Measurements from ENCODE around the gene DNAJA2. TPM values are rescaled to one million over a fixed set of nuclear protein-coding genes. Genes with fewer than 3 reads are reported as not detected.
A peak's percentile ranks its signal among the peaks of the same experiment; 100 is the strongest.

The DNAJA2 gene
- total and polyA plus RNA-seq, 8 donors = 7.5 to 80.6 (median 40.9) TPM

DNA sequence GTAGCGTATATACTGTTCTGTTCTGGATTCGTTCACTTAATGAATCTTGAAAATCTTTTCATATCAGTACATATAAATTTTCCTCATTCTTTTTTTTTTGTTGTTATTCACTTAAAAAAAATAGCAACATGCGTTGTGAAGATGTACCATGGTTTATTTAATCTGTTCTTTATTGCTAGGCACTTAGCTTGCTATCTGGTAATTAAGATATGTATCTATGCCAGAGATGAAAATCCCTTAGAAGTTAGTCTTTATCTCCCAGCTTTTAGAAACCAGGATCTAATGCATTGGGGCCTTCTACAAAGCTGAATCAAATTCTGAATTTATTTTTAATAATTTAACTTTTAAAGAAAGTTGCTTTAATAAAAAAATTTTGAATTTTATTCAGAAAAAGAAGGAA lies 13.0 kb upstream of the DNAJA2 start:
- Histone ChIP-seq H3K4me1 (no peaks in the 10 kb centered on the region), H3K9me3 (no peaks in the 10 kb centered on the region), H3K27me3 (no peaks in the 10 kb centered on the region), H3K36me3 (no peaks in the 10 kb centered on the region), H3K4me3 (no peak overlapping the region), H3K27ac (no peak overlapping the region)
- TF ChIP-seq POLR2A (IDR thresholded peaks at IDR 0.05) = no peak
- TF ChIP-seq EP300 (IDR thresholded peaks at IDR 0.05) = no peak
- intact Hi-C loops (cut with DNase I; ENCODE audit: low total_unique reads) = no loop called here
- no peak for DNase-seq
- WGBS, 5 donors = 68 to 86% (median 74%) methylated on average over 3 of the region's 3 CpGs

DNA sequence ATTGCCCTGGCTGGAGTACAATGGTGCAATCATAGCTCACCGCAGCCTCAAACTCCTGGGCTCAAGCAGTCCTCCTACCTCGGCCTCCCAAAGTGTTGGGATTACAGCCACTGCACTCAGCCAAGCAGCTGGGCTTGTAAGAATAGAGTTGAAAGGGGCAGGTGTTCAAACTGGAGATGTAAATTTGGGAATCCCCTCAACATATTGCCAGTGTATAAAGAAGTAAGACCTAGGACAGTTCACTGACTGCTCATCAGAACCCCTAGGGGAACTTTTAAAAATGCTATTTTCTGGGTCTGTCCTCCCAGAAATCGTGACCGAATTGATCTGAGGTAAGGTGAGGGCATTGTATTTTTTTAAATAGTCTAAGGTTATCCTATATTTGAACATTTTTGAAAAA lies 8.9 kb upstream of the DNAJA2 start:
- no peaks in the 10 kb centered on the region for H3K9me3 ChIP-seq
- no peak overlapping the region for H3K4me3 ChIP-seq
- no peak for TF ChIP-seq EP300 (IDR thresholded peaks at IDR 0.05)
- no peak for TF ChIP-seq POLR2A (IDR thresholded peaks at IDR 0.05)
- TF ChIP-seq POLR2AphosphoS5 (IDR thresholded peaks at IDR 0.05) = no peak
- TF ChIP-seq, protein P1, sequence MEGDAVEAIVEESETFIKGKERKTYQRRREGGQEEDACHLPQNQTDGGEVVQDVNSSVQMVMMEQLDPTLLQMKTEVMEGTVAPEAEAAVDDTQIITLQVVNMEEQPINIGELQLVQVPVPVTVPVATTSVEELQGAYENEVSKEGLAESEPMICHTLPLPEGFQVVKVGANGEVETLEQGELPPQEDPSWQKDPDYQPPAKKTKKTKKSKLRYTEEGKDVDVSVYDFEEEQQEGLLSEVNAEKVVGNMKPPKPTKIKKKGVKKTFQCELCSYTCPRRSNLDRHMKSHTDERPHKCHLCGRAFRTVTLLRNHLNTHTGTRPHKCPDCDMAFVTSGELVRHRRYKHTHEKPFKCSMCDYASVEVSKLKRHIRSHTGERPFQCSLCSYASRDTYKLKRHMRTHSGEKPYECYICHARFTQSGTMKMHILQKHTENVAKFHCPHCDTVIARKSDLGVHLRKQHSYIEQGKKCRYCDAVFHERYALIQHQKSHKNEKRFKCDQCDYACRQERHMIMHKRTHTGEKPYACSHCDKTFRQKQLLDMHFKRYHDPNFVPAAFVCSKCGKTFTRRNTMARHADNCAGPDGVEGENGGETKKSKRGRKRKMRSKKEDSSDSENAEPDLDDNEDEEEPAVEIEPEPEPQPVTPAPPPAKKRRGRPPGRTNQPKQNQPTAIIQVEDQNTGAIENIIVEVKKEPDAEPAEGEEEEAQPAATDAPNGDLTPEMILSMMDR (IDR thresholded peaks at IDR 0.05) = no peak
- no peak overlapping the region for H3K27ac ChIP-seq
- no peaks in the 10 kb centered on the region for H3K27me3 ChIP-seq
- no peak for DNase-seq
- H3K4me1 ChIP-seq = no peaks in the 10 kb centered on the region
- 85 to 88% (median 85%) methylated on average over 4 of the region's 4 CpGs for WGBS, 5 donors
- intact Hi-C loops (cut with DNase I; ENCODE audit: low total_unique reads) = no loop called here
- no peaks in the 10 kb centered on the region for H3K36me3 ChIP-seq

DNA sequence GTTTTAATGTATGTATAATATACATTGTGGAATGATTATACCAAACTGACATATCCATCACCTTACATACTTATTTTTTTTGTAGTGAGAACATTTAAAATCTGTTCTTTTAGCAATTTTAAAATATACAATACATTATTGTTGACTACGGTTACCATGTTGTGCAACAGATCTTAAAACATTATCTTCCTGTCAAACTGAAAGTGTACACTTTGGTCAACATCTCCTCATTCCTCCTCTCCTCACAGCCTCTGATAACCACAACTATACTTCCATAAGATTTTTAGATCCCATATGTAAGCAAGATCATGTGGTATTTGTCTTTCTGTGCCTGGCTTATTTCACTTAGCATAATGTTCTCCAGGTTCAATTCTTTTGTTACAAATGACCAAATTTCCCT lies 7.5 kb upstream of the DNAJA2 start:
- no peak for TF ChIP-seq EP300 (IDR thresholded peaks at IDR 0.05)
- TF ChIP-seq, protein P1 (IDR thresholded peaks at IDR 0.05) = no peak
- no peak for TF ChIP-seq POLR2AphosphoS5 (IDR thresholded peaks at IDR 0.05)
- TF ChIP-seq POLR2A (IDR thresholded peaks at IDR 0.05) = no peak
- intact Hi-C loops (cut with DNase I; ENCODE audit: low total_unique reads) = no loop called here
- DNase-seq = no peak
- Histone ChIP-seq H3K27me3 (no peaks in the 10 kb centered on the region), H3K36me3 (no peaks in the 10 kb centered on the region), H3K9me3 (no peaks in the 10 kb centered on the region), H3K4me1 (peaks cover 0 to 13% (median 8%) of the 10 kb centered on the region in 4 donors), H3K27ac (no peak overlapping the region), H3K4me3 (no peak overlapping the region)
- 77 to 88% (median 80%) methylated on average over 1 of the region's 1 CpG for WGBS, 5 donors

DNA sequence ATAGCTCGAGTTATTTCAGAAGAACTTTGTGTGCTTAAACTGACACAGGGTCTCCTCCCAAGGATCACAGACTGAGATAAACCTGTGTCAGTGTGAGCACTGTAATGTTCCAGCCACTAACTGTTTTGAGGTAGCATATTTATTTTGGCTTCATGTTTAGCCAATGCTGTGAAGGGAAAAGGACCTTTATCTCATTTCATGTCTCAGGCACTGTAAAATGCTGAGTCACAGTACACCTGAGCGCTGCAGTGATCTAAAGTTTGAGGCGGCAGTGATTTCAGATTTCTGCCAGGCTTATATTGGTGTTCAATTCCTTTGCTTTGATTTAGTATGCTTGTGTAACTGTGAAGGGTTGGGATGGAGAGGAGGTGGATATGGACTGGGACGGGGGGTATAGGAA lies 3.1 kb upstream of the DNAJA2 start:
- Histone ChIP-seq H3K36me3 (peaks cover 0 to under 1% (median 0%) of the 10 kb centered on the region in 4 donors), H3K9me3 (no peaks in the 10 kb centered on the region), H3K4me3 (no peak overlapping the region), H3K27ac (peak overlapping the region in 2 of 5 donors; percentile 17 to 31), H3K4me1 (peaks cover 16 to 37% (median 30%) of the 10 kb centered on the region in 4 donors), H3K27me3 (no peaks in the 10 kb centered on the region)
- WGBS, 5 donors = 28 to 62% (median 55%) methylated on average over 4 of the region's 4 CpGs
- TF ChIP-seq, protein P1 (IDR thresholded peaks at IDR 0.05) = no peak
- peak in 2 of 3 donors; percentile 6 to 53 for TF ChIP-seq POLR2AphosphoS5 (IDR thresholded peaks at IDR 0.05)
- DNase-seq = peak; percentile 30 to 38
- intact Hi-C loops (cut with DNase I; ENCODE audit: low total_unique reads) = no loop called here

DNA sequence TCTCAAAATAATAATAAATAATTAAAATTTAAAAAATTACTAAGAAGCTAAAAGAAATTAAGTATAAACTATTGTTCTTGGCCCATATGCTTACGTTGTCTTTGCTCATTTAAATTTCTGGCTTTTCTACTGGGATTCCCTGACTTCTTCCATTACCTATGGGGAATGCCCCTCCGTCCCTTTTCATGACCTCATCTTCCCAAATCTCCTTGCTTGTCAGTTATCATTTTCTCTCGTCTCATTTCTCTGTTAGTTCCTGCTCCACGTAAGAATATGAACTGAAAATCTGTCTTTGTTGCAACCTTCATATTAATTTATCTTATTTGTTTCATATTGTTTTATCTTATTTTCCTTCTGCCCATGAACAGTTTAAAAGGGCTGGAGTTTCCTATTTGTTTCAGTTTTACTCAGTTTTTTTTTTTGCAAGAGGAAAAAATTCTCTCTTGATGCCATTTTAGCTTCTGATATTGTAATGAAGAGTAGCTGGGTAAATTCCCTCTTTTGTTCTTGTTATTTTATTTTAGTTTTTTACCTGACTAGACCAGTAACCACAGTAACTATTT lies 2.5 kb upstream of the DNAJA2 start:
- no peak for DNase-seq
- H3K4me3 ChIP-seq = no peak overlapping the region
- intact Hi-C loops (cut with DNase I; ENCODE audit: low total_unique reads) = no loop called here
- peaks cover 0 to 6% (median 4%) of the 10 kb centered on the region in 4 donors for H3K36me3 ChIP-seq
- TF ChIP-seq EP300 (IDR thresholded peaks at IDR 0.05) = no peak
- TF ChIP-seq POLR2A (IDR thresholded peaks at IDR 0.05) = no peak
- TF ChIP-seq POLR2AphosphoS5 (IDR thresholded peaks at IDR 0.05) = no peak
- TF ChIP-seq, protein P1 (IDR thresholded peaks at IDR 0.05) = no peak
- peak overlapping the region in 1 of 5 donors; percentile 31 for H3K27ac ChIP-seq
- H3K27me3 ChIP-seq = no peaks in the 10 kb centered on the region
- peaks cover 16 to 42% (median 35%) of the 10 kb centered on the region in 4 donors for H3K4me1 ChIP-seq
- 71 to 81% (median 79%) methylated on average over 4 of the region's 4 CpGs for WGBS, 5 donors
- no peaks in the 10 kb centered on the region for H3K9me3 ChIP-seq

Data from stomach (tissue), 9 donors.